Neural cell (in vitro differentiated cells): ENCODE measurements around the gene KRTAP5-2. TPM values are rescaled to one million over a fixed set of nuclear protein-coding genes. Genes with fewer than 3 reads are reported as not detected.

Experiments
- H2AFZ ChIP-seq: fragments of 200-600, 300-800 bp; sonication (generic), shearing (Covaris generic); 2 replicates; pipeline ENCODE4 v1.6.0; 2014; ENCODE audit warnings: low read depth, mild to moderate bottlenecking, antibody characterized with exemption, low read length, moderate library complexity
- H3F3A ChIP-seq: fragments of 200-600 bp; shearing (Covaris generic); 2 replicates; pipeline ENCODE4 v1.6.1; 2016; ENCODE audit warnings: mild to moderate bottlenecking, moderate library complexity, mixed read lengths, antibody characterized with exemption, low read length; ENCODE audit not compliant: insufficient read depth, poor library complexity, severe bottlenecking
- H3K27ac ChIP-seq: fragments of 200-600, 300-800 bp; sonication (generic), shearing (Covaris generic); 2 replicates; pipeline ENCODE4 v1.5.1; 2014; ENCODE audit warnings: mild to moderate bottlenecking, low read length, moderate library complexity
- H3K27me3 ChIP-seq: fragments of 300-800, 200-600 bp; sonication (generic), shearing (Covaris generic); 2 replicates; pipeline ENCODE4 v1.6.0; 2014; ENCODE audit warnings: mild to moderate bottlenecking, low read depth, low read length, moderate library complexity; ENCODE audit not compliant: insufficient read depth
- H3K36me3 ChIP-seq: fragments of 300-800, 200-600 bp; sonication (generic), shearing (Covaris generic); 2 replicates; pipeline ENCODE4 v1.5.1; 2014; ENCODE audit warnings: mild to moderate bottlenecking, antibody characterized with exemption, low read length, moderate library complexity; ENCODE audit not compliant: insufficient read depth
- H3K4me2 ChIP-seq: fragments of 300-800, 200-600 bp; sonication (generic), shearing (Covaris generic); 2 replicates; pipeline ENCODE4 v1.6.0; 2014; ENCODE audit warnings: mild to moderate bottlenecking, low read length
- H3K4me3 ChIP-seq: fragments of 300-800, 200-600 bp; sonication (generic), shearing (Covaris generic); 2 replicates; pipeline ENCODE4 v1.5.1; 2014; ENCODE audit warnings: mild to moderate bottlenecking, low read length, moderate library complexity
- H3K79me2 ChIP-seq: fragments of 200-600 bp; shearing (Covaris generic); replicated peaks from 2 replicates; pipeline ENCODE4 v1.6.0; 2014; ENCODE audit warnings: mild to moderate bottlenecking, low read length, moderate library complexity; ENCODE audit not compliant: insufficient read depth
- H3K9ac ChIP-seq: fragments of 300-800, 200-600 bp; sonication (generic), shearing (Covaris generic); 2 replicates; pipeline ENCODE4 v1.6.1; 2016; ENCODE audit warnings: mild to moderate bottlenecking, low read length, mixed read lengths
- H3K9me2 ChIP-seq: fragments of 200-600 bp; shearing (Covaris generic); 2 replicates; pipeline ENCODE4 v1.6.1; 2016; ENCODE audit warnings: mild to moderate bottlenecking, low read length, mixed read lengths; ENCODE audit not compliant: insufficient read depth
- H3K9me3 ChIP-seq: fragments of 200-600, 300-800 bp; sonication (generic), shearing (Covaris generic); 2 replicates; pipeline ENCODE4 v1.6.1; 2016; ENCODE audit warnings: mild to moderate bottlenecking, mixed run types, low read length, moderate library complexity, mixed read lengths
- H4K20me1 ChIP-seq: fragments of 200-600 bp; shearing (Covaris generic); 2 replicates; pipeline ENCODE4 v1.6.1; 2016; ENCODE audit warnings: mild to moderate bottlenecking, mixed run types; ENCODE audit not compliant: insufficient read depth
- EP300 ChIP-seq: fragments of 450-650 bp; conservative IDR thresholded peaks from 2 replicates; pipeline ENCODE4 v1.6.1; 2014; ENCODE audit warnings: antibody characterized with exemption, mild to moderate bottlenecking, moderate library complexity; ENCODE audit not compliant: poor library complexity, severe bottlenecking
- EZH2 ChIP-seq: fragments of 200-600, 300-800 bp; shearing (Covaris generic), sonication (generic); IDR thresholded peaks from 2 replicates; pipeline ENCODE4 v1.6.1; 2014; ENCODE audit warnings: antibody characterized with exemption, low read length, borderline replicate concordance, mild to moderate bottlenecking; ENCODE audit not compliant: insufficient read depth, poor library complexity, severe bottlenecking
- MXI1 ChIP-seq: fragments of 450-650 bp; conservative IDR thresholded peaks from 2 replicates; pipeline ENCODE4 v1.6.1; 2014; ENCODE audit warnings: antibody characterized with exemption, mild to moderate bottlenecking; ENCODE audit not compliant: poor library complexity, severe bottlenecking
- POLR2AphosphoS5 ChIP-seq: IDR thresholded peaks from 2 replicates; pipeline ENCODE4 v1.6.1; 2012
- RAD21 ChIP-seq: fragments of 450-650 bp; conservative IDR thresholded peaks from 2 replicates; pipeline ENCODE4 v1.6.1; 2014; ENCODE audit warnings: antibody characterized with exemption, mild to moderate bottlenecking, moderate library complexity
- REST ChIP-seq: IDR thresholded peaks from 2 replicates; pipeline ENCODE4 v1.6.1; 2012; ENCODE audit warnings: borderline replicate concordance
- SMC3 ChIP-seq: fragments of 450-650 bp; conservative IDR thresholded peaks from 2 replicates; pipeline ENCODE4 v1.6.1; 2014; ENCODE audit warnings: antibody characterized with exemption, mild to moderate bottlenecking, moderate library complexity; ENCODE audit not compliant: poor library complexity
- TAF1 ChIP-seq: IDR thresholded peaks from 2 replicates; pipeline ENCODE4 v1.6.1; 2012; ENCODE audit warnings: low read depth
- polyA plus RNA-seq: library from polyadenylated mRNA; depleted of rRNA; stranded (reverse); fragments of >200 nt; gene quantifications from 2 replicates; pipeline ENCODE4 v1.2.3, GENCODE V29; 2014
- TF ChIP-seq, protein P1 (sequence below): fragments of 450-650 bp; IDR thresholded peaks from 2 replicates; pipeline ENCODE4 v1.5.1; 2014; ENCODE audit warnings: antibody characterized with exemption, mild to moderate bottlenecking, moderate library complexity; ENCODE audit not compliant: poor library complexity, severe bottlenecking

Gene KRTAP5-2
- polyA plus RNA-seq, 1 donor from 2014 or later = not detected

GRCh38 chr11:1644601-1645356 is 46.7 kb upstream of the KRTAP5-2 start:
- Histone ChIP-seq H4K20me1 (no peaks in the 10 kb centered on the region), H3K4me3 (no peak overlapping the region), H3K9ac (no peak overlapping the region), H3K4me2 (no peak overlapping the region), H3K27me3 (no peaks in the 10 kb centered on the region), H2AFZ (no peak overlapping the region), H3K9me3 (no peaks in the 10 kb centered on the region), H3K27ac (no peak overlapping the region), H3K36me3 (no peaks in the 10 kb centered on the region), H3K79me2 (no peaks in the 10 kb centered on the region), H3K9me2 (no peaks in the 10 kb centered on the region), H3F3A (no peaks in the 10 kb centered on the region)
- TF ChIP-seq POLR2AphosphoS5 = no peak
- TF ChIP-seq, protein P1, sequence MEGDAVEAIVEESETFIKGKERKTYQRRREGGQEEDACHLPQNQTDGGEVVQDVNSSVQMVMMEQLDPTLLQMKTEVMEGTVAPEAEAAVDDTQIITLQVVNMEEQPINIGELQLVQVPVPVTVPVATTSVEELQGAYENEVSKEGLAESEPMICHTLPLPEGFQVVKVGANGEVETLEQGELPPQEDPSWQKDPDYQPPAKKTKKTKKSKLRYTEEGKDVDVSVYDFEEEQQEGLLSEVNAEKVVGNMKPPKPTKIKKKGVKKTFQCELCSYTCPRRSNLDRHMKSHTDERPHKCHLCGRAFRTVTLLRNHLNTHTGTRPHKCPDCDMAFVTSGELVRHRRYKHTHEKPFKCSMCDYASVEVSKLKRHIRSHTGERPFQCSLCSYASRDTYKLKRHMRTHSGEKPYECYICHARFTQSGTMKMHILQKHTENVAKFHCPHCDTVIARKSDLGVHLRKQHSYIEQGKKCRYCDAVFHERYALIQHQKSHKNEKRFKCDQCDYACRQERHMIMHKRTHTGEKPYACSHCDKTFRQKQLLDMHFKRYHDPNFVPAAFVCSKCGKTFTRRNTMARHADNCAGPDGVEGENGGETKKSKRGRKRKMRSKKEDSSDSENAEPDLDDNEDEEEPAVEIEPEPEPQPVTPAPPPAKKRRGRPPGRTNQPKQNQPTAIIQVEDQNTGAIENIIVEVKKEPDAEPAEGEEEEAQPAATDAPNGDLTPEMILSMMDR = no peak
- TF ChIP-seq EP300 = no peak
- TF ChIP-seq SMC3 = no peak
- TF ChIP-seq REST = no peak
- no peak for TF ChIP-seq RAD21
- TF ChIP-seq MXI1 = no peak
- no peak for TF ChIP-seq TAF1
- TF ChIP-seq EZH2 = no peak

GRCh38 chr11:1643146-1643690 is 45.1 kb upstream of the KRTAP5-2 start:
- H3F3A ChIP-seq = no peaks in the 10 kb centered on the region
- TF ChIP-seq, protein P1 = no peak
- TF ChIP-seq EZH2 = no peak
- TF ChIP-seq SMC3 = no peak
- no peak for TF ChIP-seq EP300
- TF ChIP-seq RAD21 = no peak
- no peak for TF ChIP-seq REST
- no peak for TF ChIP-seq TAF1
- TF ChIP-seq POLR2AphosphoS5 = no peak
- no peak for TF ChIP-seq MXI1
- no peaks in the 10 kb centered on the region for H4K20me1 ChIP-seq
- H3K4me3 ChIP-seq = no peak overlapping the region
- no peak overlapping the region for H3K9ac ChIP-seq
- no peaks in the 10 kb centered on the region for H3K36me3 ChIP-seq
- H3K27ac ChIP-seq = no peak overlapping the region
- no peaks in the 10 kb centered on the region for H3K27me3 ChIP-seq
- H3K9me3 ChIP-seq = no peaks in the 10 kb centered on the region
- H3K4me2 ChIP-seq = no peak overlapping the region
- H3K79me2 ChIP-seq = no peaks in the 10 kb centered on the region
- no peaks in the 10 kb centered on the region for H3K9me2 ChIP-seq
- no peak overlapping the region for H2AFZ ChIP-seq
